ENCODE data around the gene SPAM1.

SPAM1 gene

GRCh38 chr7:123929655-123930054 lies 4.6 kb downstream of the SPAM1 start:
- no peak for TF ChIP-seq USF1 (IDR thresholded peaks at IDR 0.05)
- no peak for TF ChIP-seq TAF1 (IDR thresholded peaks at IDR 0.05; ENCODE audit: low read depth)
- TF ChIP-seq TEAD4 (IDR thresholded peaks at IDR 0.05): no peak
- TF ChIP-seq RAD21 (IDR thresholded peaks at IDR 0.05; ENCODE audit: low read depth): no peak
- TF ChIP-seq ZBTB7A (IDR thresholded peaks at IDR 0.05; ENCODE audit: low read depth): no peak
- no peak for TF ChIP-seq YY1 (IDR thresholded peaks at IDR 0.05; ENCODE audit: low read depth)

DNA sequence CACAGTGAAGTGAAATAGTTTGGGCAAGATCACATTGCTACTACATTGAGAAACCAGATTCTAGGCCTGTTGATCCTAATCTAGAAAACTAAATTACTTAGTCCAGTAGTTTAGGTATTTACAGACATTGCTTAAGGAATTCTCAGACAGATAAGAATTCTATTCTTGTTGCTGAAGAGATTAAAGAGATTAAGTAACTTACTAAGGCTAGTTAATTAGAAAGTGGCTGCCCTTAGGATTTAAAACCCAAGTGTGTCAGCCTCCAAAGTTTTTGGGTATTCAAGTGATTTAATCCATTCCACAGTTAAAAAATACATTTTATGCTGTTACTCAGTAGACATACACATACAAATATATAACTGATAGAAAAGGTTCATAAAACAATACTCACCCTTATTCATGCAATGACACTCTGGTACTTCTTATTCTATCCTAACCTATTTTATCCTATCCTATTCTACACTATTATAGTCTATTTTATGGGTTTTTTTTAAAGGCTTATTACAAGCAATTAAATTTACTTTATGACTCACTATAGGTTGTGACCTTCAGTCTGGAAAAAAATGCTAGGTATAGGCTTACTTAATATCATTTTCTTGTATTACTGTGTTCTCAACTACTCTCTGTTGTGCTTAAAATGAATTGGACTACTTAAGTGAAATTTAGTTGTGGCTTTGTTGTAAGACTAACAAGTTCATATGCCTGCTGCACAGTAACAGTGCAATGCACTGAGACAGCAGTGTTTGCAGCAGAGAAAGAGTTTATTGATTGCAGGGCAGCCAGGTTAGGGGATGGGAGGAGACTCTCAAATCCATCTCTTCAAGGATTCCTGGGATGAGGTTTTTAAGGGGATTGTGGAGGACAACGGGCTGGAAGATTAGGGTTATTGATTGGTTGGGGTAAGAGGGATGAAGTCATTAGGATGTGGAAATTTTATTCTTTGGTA lies 10.7 kb downstream of the SPAM1 start:
- no peak for TF ChIP-seq TEAD4 (IDR thresholded peaks at IDR 0.05)
- TF ChIP-seq NFIC (IDR thresholded peaks at IDR 0.05): no peak
- TF ChIP-seq ZBTB7A (IDR thresholded peaks at IDR 0.05; ENCODE audit: low read depth): no peak
- TF ChIP-seq YY1 (IDR thresholded peaks at IDR 0.05; ENCODE audit: low read depth): no peak
- TF ChIP-seq TCF12 (IDR thresholded peaks at IDR 0.05; ENCODE audit: low read depth): no peak
- TF ChIP-seq EGR1 (IDR thresholded peaks at IDR 0.05): no peak
- TF ChIP-seq, protein P1, sequence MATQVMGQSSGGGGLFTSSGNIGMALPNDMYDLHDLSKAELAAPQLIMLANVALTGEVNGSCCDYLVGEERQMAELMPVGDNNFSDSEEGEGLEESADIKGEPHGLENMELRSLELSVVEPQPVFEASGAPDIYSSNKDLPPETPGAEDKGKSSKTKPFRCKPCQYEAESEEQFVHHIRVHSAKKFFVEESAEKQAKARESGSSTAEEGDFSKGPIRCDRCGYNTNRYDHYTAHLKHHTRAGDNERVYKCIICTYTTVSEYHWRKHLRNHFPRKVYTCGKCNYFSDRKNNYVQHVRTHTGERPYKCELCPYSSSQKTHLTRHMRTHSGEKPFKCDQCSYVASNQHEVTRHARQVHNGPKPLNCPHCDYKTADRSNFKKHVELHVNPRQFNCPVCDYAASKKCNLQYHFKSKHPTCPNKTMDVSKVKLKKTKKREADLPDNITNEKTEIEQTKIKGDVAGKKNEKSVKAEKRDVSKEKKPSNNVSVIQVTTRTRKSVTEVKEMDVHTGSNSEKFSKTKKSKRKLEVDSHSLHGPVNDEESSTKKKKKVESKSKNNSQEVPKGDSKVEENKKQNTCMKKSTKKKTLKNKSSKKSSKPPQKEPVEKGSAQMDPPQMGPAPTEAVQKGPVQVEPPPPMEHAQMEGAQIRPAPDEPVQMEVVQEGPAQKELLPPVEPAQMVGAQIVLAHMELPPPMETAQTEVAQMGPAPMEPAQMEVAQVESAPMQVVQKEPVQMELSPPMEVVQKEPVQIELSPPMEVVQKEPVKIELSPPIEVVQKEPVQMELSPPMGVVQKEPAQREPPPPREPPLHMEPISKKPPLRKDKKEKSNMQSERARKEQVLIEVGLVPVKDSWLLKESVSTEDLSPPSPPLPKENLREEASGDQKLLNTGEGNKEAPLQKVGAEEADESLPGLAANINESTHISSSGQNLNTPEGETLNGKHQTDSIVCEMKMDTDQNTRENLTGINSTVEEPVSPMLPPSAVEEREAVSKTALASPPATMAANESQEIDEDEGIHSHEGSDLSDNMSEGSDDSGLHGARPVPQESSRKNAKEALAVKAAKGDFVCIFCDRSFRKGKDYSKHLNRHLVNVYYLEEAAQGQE (IDR thresholded peaks at IDR 0.05; ENCODE audit: low read depth): no peak

GRCh38 chr7:123936388-123936787 lies 11.3 kb downstream of the SPAM1 start:
- TF ChIP-seq, protein P1 (IDR thresholded peaks at IDR 0.05; ENCODE audit: low read depth): no peak
- TF ChIP-seq NFIC (IDR thresholded peaks at IDR 0.05): no peak
- no peak for TF ChIP-seq TCF12 (IDR thresholded peaks at IDR 0.05; ENCODE audit: low read depth)
- no peak for TF ChIP-seq TAF1 (IDR thresholded peaks at IDR 0.05; ENCODE audit: low read depth)

GRCh38 chr7:123939784-123940183 lies 14.7 kb downstream of the SPAM1 start:
- TF ChIP-seq TAF1 (IDR thresholded peaks at IDR 0.05; ENCODE audit: low read depth) (no peak), EP300 (IDR thresholded peaks at IDR 0.05; ENCODE audit: borderline replicate concordance) (no peak), ZBTB7A (IDR thresholded peaks at IDR 0.05; ENCODE audit: low read depth) (no peak), NFIC (IDR thresholded peaks at IDR 0.05) (no peak), CEBPB (IDR thresholded peaks at IDR 0.05) (no peak), YY1 (IDR thresholded peaks at IDR 0.05; ENCODE audit: low read depth) (no peak), EGR1 (IDR thresholded peaks at IDR 0.05) (no peak), RAD21 (IDR thresholded peaks at IDR 0.05; ENCODE audit: low read depth) (no peak), FOXM1 (IDR thresholded peaks at IDR 0.05; ENCODE audit: borderline replicate concordance, low read depth) (no peak), USF1 (IDR thresholded peaks at IDR 0.05) (no peak), MAX (IDR thresholded peaks at IDR 0.05) (no peak), CREB1 (IDR thresholded peaks at IDR 0.05; ENCODE audit: low read depth) (no peak), TCF12 (IDR thresholded peaks at IDR 0.05; ENCODE audit: low read depth) (no peak), TEAD4 (IDR thresholded peaks at IDR 0.05) (no peak)
- TF ChIP-seq, protein P1 (IDR thresholded peaks at IDR 0.05; ENCODE audit: low read depth): no peak

All from Ishikawa (cell line).